WI38 (cell line): Measurements from ENCODE around the gene DISC1.

Source experiments
- H3K4me3 ChIP-seq: 2 replicates; pipeline ENCODE4 v1.5.1; 2011; ENCODE audit warnings: low read depth, mild to moderate bottlenecking, control low read depth, low read length
- CTCF ChIP-seq: IDR thresholded peaks from 2 replicates; pipeline ENCODE4 v1.5.1; 2012; ENCODE audit warnings: low read depth, mild to moderate bottlenecking, control low read depth, low read length

The DISC1 gene

GRCh38 chr1:231861541-231862481, 235.2 kb downstream of the DISC1 start:
- TF ChIP-seq CTCF, result no peak
- H3K4me3 ChIP-seq, result no peak overlapping the region

DNA sequence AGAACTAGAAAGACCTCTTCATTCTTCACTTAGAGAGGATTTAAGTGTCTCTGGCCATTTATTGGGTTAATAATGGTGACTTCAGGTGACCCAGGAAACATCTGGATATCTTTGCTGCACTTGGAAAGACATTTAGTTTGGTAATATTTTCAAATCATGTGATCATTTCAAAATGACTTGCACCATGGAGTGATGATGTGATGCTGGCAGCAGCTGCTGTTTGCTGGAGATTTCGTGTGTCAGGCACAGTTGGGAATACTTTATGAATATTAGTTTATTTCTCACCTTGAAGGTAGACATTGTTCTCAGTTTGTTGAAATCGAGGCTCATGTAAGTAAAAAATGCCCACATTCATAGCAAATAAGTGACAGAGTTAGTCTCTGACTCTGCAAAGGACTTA, 236.0 kb downstream of the DISC1 start:
- H3K4me3 ChIP-seq, result no peak overlapping the region
- TF ChIP-seq CTCF, result no peak

GRCh38 chr1:231865331-231865730, 238.7 kb downstream of the DISC1 start:
- no peak for TF ChIP-seq CTCF
- no peak overlapping the region for H3K4me3 ChIP-seq

- TF ChIP-seq CTCF, result peak; percentile 72
- no peak overlapping the region for H3K4me3 ChIP-seq
Measured at GRCh38 chr1:231866392-231867331, 240.1 kb downstream of the DISC1 start.

DNA sequence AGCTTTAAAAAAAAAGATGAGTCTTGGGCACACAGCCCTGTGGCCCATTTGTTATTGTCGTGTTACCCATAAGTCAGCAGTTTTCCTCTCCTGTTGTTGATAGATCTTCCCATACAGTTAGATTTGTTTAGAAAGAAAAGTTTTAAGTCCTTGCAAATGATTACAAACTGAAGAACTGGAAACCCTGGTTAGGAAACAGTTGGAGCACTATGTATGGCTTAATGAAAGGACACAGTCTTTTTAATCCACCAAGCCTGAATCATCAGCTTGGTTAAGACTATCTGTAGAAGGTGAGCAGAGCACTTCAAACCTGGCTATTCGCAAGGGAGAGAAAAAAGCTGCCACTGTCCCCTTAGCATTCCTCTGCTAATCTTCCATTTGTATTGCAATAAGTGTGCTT, 241.0 kb downstream of the DISC1 start:
- TF ChIP-seq CTCF, result no peak
- no peak overlapping the region for H3K4me3 ChIP-seq

GRCh38 chr1:231869364-231869763, 242.8 kb downstream of the DISC1 start:
- H3K4me3 ChIP-seq, result no peak overlapping the region
- no peak for TF ChIP-seq CTCF
